ENCODE data around the gene STAT2. TPM values are rescaled to one million over a fixed set of nuclear protein-coding genes. Genes with fewer than 3 reads are reported as not detected.

STAT2 gene
- total and polyA plus RNA-seq, 2 of the 13 experiments (the other 11 are each of a cell fraction or from before 2014, with no cell fraction given): 43.5 to 84.6 TPM

DNA sequence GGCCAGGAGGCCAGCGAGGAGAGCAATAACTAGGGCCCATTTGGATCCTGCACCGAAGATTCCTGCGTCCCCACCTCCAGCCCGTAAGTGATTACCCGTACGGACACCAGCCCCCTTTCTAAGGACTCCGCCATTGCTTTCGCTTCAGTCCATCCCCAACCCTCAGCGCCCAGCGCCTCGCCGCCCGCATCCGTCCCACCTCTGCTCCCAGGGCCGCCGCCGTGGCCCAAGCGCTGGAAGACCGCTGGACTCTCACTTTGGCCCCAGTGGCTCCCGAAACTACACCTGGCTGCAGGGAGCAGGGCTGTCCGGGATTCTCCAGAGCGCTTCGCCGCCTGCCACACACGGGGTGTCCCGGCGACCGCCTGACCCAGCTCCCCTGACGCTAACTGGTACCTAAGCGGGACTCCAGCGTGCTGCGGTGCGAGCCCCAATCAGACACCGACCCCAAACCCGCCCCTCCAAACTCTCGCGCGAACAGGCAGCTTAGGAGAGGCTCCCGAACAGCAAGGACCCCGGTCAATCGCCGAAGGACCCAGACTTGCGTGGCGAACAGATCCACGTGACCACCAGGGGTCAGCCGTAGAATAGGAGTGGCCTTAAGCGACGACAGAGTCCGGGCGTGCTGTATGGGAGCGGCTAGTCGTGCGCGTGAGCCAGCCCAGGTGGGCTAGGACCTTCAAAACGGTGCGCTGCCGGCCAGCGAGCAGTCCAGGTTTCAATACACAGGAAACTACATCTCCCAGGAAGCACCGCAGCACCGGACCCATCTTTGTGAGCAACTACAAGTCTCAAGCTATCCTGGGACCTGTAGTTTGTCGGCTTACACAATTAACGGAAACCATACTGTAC is 44.1 kb downstream of the STAT2 start, which contains the start of gene CNPY2 (continued):
- TF ChIP-seq, protein P1, sequence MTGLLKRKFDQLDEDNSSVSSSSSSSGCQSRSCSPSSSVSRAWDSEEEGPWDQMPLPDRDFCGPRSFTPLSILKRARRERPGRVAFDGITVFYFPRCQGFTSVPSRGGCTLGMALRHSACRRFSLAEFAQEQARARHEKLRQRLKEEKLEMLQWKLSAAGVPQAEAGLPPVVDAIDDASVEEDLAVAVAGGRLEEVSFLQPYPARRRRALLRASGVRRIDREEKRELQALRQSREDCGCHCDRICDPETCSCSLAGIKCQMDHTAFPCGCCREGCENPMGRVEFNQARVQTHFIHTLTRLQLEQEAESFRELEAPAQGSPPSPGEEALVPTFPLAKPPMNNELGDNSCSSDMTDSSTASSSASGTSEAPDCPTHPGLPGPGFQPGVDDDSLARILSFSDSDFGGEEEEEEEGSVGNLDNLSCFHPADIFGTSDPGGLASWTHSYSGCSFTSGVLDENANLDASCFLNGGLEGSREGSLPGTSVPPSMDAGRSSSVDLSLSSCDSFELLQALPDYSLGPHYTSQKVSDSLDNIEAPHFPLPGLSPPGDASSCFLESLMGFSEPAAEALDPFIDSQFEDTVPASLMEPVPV (CRISPR knock-in tag; IDR thresholded peaks at IDR 0.05): peak; percentile 80; the same call in 1 of the 2 replicates
- TF ChIP-seq DMAP1 (CRISPR knock-in tag; IDR thresholded peaks at IDR 0.05) (peak; percentile 76), ZNF619 (CRISPR knock-in tag; IDR thresholded peaks at IDR 0.05) (no peak), THAP11 (CRISPR knock-in tag; IDR thresholded peaks at IDR 0.05) (peak; percentile 98), SYNCRIP (IDR thresholded peaks at IDR 0.05; ENCODE audit: insufficient read depth, low read depth, low read length) (no peak), TMF1 (CRISPR knock-in tag; IDR thresholded peaks at IDR 0.05; ENCODE audit: low read depth) (peak; percentile 74; the same call in 1 of the 2 replicates), KLF9 (CRISPR knock-in tag; IDR thresholded peaks at IDR 0.05; ENCODE audit: low read depth) (no peak), KDM1A (CRISPR knock-in tag; IDR thresholded peaks at IDR 0.05) (no peak), NR2F2 (IDR thresholded peaks at IDR 0.05; ENCODE audit: borderline replicate concordance, low read depth) (peak; percentile 10; the same call in 1 of the 2 replicates), HNRNPUL1 (IDR thresholded peaks at IDR 0.05; ENCODE audit: low read depth, low read length) (no peak), YY1 (IDR thresholded peaks at IDR 0.05; ENCODE audit: insufficient read depth, insufficient replicate concordance, low read depth, low read length) (peak; percentile 66)
- TF ChIP-seq, protein P2, sequence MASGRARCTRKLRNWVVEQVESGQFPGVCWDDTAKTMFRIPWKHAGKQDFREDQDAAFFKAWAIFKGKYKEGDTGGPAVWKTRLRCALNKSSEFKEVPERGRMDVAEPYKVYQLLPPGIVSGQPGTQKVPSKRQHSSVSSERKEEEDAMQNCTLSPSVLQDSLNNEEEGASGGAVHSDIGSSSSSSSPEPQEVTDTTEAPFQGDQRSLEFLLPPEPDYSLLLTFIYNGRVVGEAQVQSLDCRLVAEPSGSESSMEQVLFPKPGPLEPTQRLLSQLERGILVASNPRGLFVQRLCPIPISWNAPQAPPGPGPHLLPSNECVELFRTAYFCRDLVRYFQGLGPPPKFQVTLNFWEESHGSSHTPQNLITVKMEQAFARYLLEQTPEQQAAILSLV (CRISPR knock-in tag; IDR thresholded peaks at IDR 0.05; ENCODE audit: borderline replicate concordance): peak; percentile 77
- TF ChIP-seq, protein P3, sequence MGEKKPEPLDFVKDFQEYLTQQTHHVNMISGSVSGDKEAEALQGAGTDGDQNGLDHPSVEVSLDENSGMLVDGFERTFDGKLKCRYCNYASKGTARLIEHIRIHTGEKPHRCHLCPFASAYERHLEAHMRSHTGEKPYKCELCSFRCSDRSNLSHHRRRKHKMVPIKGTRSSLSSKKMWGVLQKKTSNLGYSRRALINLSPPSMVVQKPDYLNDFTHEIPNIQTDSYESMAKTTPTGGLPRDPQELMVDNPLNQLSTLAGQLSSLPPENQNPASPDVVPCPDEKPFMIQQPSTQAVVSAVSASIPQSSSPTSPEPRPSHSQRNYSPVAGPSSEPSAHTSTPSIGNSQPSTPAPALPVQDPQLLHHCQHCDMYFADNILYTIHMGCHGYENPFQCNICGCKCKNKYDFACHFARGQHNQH (CRISPR knock-in tag; IDR thresholded peaks at IDR 0.05): peak; percentile 73
- TF ChIP-seq, protein P4, sequence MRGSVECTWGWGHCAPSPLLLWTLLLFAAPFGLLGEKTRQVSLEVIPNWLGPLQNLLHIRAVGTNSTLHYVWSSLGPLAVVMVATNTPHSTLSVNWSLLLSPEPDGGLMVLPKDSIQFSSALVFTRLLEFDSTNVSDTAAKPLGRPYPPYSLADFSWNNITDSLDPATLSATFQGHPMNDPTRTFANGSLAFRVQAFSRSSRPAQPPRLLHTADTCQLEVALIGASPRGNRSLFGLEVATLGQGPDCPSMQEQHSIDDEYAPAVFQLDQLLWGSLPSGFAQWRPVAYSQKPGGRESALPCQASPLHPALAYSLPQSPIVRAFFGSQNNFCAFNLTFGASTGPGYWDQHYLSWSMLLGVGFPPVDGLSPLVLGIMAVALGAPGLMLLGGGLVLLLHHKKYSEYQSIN (CRISPR knock-in tag; IDR thresholded peaks at IDR 0.05; ENCODE audit: borderline replicate concordance): no peak
- TF ChIP-seq, protein P5, sequence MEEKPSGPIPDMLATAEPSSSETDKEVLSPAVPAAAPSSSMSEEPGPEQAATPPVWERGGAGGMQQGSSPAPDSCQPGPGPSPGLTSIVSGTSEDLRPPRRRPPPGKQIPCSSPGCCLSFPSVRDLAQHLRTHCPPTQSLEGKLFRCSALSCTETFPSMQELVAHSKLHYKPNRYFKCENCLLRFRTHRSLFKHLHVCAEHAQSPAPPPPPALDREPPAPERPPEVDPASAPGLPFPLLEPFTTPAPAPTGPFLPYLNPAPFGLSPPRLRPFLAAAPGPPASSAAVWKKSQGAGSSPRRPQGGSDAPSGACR (CRISPR knock-in tag; IDR thresholded peaks at IDR 0.05): peak; percentile 63; the same call in 1 of the 2 replicates
- TF ChIP-seq, protein P6, sequence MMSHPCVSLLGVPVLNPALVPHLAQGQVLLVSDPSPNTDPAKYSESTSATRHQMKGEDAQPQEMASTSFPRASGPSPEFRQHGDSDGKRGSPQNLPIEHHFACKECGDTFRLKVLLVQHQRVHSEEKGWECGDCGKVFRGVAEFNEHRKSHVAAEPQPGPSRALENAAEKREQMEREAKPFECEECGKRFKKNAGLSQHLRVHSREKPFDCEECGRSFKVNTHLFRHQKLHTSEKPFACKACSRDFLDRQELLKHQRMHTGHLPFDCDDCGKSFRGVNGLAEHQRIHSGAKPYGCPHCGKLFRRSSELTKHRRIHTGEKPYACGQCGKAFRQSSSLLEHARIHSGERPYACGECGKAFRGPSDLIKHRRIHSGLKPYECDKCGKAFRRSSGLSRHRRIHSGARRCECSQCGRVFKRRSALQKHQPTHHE (CRISPR knock-in tag; IDR thresholded peaks at IDR 0.05; ENCODE audit: borderline replicate concordance): peak; percentile 95; the same call in 1 of the 2 replicates
